HG03469 (cell line): ENCODE measurements around the gene MAP1LC3A.

Experiments used
- ATAC-seq: cut with Tn5 transposase; IDR thresholded peaks from one replicate; pipeline ENCODE4 v1.9.1; 2021; ENCODE audit warnings: mild to moderate bottlenecking, moderate library complexity, moderate number of reproducible peaks; ENCODE audit not compliant: unreplicated experiment

The MAP1LC3A gene

DNA sequence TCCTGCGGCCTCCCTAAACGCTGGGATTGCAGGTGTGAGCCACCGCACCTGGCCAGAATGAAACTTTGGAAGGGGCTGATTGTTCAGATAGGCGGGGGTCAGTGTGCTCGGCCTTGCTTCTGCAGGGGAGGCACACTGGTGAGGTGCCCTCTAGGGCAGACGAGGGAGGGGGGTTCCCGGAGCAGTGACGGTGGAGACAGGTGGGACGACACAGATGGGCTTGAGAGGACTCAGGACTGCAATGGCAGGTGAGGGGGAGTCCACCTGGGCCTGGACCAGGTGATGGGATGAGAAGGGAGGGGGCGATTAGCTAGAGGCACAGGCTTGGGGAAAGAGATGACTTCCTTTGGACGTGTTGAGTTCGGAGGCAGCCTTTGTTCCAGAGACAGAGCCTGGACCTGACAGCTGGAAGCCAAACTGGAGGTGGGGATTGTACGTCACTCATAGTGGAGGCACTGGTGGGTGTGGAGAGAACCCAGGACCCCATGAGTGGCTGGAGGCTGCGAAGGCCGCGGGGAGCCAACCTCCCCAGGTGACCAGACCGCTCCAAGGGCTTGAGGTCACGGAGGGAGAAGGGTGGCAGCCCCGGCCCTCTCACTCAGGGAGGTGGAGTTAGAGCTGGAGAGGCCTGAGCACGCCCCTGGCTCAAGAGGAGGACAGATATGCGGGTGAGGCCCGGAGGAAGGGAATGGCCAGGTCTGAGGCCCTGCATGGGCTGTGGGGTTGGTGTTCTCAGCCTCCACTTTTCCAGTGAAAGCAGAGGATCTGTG, 10.5 kb upstream of the MAP1LC3A start:
- ATAC-seq, result no peak

DNA sequence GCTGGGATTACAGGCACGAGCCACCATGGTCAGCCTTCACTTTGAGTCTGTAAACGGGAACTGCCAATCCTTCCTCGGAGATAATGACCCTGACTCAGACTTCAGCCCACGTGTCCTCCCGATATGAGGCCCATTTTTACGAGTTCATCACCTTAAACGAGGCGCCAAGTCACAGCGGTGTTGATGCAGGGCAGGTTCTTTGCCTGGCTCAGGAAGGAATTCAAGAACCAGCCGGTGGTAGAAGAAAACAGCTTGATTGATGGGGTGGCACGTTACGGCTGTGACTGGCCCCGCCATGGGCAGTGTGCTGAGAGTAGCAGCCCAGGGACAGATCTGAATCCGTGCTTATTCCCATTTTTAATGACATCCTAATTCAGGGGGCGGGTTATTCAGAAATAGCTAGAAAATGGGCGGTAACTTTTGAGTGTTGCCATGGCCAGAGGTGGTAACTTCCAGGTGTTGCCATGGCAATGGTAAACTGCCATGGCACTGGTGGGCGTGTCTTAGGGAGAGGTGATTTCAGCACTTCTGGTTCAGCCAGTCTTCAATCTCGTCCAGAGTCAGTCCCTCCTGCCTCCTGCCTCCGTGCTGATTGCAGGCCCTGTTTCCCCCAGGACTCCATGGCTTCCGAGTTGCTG, 9.1 kb upstream of the MAP1LC3A start:
- ATAC-seq, result no peak

DNA sequence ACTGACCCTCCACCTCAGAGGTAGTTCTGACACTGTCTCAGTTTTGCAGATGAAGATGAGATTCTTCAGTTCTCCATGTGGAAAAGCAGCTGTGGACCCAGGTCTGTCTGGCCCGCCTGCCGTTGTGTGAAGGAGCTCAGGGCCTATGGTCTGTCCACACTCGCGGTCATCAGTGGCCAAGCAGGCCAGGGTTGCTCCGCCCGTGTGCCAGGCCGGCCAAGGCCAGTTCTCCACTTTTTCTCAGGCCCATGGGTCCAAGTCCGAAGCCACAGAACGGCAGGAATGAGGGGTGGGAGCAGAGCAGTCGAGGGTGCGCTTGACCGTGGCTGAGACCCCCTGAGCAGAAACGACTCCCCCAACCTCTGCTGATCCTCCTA, 8.6 kb upstream of the MAP1LC3A start:
- no peak for ATAC-seq

DNA sequence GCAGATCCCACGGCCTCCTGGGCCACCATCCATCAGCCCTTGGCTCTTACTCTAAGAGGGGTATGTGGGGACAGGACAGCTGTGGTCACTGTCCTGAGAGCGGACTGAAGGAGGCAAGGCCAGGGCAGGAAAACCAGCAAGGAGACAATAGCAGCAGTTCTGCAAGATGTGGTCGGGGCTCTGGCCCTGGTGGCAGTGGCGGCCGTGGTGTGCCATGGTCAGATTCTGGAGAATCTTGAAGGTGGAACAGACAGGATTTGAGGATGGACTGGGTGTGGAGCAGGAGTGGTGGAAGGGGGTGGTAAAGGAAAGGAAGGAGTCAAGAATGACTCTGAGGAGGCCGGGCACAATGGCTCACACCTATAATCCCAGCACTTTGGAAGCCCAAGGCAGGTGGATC, 5.9 kb upstream of the MAP1LC3A start:
- no peak for ATAC-seq

DNA sequence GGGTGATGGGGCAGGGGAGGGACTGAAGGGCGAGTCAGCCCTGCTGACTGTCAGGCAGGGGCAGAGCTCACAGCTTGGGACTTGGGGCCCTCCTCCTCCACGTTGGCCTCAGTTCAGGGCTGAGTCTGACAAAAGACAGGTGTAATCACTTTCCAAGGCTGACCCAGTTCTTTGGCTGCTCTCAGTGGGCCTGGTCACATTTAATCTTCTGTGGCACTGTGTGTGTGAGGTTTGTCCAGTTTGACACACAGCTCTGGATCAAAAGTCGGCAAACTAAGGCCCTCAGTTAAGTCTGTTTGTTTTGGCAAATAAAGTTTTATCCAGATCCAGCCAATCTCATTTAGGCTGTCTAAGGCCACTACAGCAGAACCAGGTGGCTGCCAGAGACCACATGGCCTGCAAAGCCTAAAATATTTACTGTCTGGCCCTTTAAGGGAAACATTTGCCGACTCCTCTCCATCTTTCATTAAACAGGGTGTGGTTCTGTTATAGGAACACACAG, 5.1 kb upstream of the MAP1LC3A start:
- no peak for ATAC-seq

DNA sequence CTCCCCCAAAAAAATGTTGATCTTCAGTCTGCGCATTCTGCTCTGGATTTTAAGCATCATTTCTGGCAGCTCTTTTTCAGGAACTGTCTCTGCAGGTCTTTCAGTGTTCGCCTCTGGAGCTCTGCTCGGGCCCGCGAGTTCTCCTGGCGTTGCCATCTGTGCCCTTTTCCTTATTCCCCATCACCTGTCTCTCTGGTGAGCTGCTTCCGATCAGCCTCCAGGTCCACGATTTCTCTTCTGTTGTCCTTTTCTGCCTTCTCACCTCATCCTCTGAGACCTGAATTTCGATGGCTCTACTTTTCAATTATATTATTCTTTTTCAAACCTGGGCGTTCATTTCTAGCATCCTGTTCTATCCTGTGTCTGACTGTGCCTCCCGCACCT, 590 bp upstream of the MAP1LC3A start:
- no peak for ATAC-seq

DNA sequence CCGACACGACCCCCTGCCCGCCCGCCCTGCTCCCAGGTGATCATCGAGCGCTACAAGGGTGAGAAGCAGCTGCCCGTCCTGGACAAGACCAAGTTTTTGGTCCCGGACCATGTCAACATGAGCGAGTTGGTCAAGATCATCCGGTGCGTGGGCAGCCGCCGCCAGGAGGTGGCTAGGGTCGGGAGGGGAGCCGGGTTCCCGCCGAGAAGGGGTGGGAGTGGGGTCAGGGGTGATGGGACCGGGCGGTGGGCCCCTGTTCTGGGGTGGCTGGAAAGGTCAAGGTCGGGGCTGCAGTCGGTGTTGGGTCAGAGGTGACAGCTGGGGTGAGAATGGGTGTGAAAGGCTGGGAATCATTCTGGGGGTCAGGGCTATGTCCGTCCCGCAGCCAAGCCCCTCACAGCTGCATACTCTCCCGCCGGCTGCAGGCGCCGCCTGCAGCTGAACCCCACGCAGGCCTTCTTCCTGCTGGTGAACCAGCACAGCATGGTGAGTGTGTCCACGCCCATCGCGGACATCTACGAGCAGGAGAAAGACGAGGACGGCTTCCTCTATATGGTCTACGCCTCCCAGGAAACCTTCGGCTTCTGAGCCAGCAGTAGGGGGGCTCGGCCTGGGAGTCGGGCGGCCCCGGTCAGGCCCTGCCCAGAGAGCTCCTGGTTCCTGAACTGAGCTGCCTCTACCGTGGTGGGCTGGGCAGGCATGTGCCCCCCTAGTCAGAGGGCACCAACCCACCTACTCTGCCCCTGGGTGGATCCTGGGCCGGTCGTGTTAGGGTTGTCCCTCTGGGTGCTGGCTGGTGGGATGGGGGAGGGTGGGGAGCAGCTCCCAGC, 1.0 kb downstream of the MAP1LC3A start:
- ATAC-seq, result no peak

DNA sequence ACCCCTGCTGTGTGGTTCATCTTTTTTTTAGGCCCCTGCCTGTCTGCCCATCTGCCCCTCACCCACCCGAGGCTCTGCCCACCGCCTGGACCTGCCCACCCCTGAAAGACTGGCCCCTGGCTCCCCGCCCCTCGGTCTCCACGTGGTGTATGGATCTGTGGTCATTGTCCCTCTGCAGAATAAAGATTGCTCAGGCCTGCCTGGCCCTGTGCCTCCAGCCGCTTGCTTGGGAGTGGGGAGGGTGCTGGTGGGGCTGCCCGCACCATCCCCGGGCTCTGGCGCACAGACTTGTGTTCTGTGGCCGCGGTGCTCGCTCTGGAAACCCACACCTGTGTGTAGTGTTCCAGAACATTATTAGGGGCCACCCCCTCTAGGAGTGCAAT, 1.6 kb downstream of the MAP1LC3A start:
- no peak for ATAC-seq

DNA sequence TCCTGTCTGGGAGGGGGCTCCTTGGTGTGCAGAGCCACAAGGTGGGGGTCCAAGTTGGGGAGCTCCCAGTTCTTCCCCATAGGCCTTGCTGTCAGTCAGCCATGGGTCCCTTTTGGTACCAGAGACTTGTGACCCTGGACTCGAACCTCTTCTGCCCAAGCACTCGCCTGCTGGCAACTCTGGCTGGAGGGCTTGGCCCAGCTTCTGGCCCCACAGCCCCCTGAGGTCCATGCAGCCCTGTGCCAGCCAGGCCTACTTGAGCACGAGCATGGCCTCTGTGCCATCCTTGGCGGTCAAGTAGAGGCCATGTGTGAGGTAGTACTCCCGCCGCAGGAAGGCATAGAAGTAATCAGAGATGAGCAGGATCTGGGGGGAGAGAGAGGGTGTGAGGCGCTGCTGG, 2.1 kb downstream of the MAP1LC3A start:
- no peak for ATAC-seq

DNA sequence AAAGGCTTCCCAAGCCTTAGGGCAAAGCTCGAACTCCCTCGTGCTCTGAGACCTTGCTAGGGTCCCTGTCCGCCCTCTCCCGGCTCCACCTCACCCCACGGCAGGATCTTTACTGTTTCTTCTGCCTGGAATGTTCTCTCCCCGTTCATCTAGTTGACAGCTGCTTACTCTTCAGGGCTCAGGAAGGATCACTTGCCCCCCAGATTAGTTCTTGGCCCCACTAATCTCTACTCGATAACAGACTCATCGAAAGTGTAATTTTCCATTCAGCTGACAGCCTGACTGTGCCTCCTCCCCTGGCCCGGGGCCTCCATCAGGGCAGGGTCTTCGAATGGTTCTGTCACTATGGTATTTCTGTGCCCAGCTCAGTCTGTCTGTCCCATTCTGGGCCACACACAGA, 3.1 kb downstream of the MAP1LC3A start:
- no peak for ATAC-seq

DNA sequence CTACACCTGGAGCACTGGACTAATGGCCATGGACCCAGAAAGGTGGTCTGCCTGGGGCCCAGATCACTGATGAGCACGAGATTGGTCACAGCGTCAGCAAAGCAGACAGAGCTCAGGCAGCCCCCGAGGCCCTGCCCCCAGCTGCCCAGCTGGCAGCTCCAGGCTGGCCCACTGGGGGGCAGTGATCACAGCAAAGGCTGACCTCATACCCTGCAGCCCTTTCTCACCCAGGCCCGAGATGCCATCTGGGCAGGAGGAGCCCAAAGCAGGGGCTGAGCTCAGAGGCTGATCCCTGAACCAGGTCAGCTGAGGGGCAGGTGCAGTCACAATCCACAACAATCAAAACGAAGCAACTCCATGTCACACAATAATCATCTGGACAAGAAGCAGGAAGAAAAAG, 4.1 kb downstream of the MAP1LC3A start:
- no peak for ATAC-seq

DNA sequence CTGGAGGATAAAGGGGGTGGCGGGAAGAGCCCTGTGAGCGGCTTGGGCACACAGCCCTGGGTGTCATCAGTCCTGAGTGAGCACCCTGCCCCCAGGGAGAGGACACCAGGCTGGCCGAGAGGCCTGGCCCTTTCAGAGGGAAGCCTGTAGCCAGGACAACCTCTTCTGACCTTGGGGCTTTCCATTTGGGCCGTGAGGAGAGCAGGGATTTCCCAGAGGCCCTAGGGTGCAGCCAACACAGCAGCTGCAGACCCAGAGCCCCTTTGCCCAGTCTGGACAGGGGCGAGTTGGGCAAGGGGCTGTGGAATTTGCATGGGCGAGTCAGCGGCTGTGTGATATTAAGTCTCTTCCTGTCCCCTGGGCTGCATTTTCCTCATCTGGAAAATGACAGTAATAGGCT, 6.3 kb downstream of the MAP1LC3A start:
- no peak for ATAC-seq

DNA sequence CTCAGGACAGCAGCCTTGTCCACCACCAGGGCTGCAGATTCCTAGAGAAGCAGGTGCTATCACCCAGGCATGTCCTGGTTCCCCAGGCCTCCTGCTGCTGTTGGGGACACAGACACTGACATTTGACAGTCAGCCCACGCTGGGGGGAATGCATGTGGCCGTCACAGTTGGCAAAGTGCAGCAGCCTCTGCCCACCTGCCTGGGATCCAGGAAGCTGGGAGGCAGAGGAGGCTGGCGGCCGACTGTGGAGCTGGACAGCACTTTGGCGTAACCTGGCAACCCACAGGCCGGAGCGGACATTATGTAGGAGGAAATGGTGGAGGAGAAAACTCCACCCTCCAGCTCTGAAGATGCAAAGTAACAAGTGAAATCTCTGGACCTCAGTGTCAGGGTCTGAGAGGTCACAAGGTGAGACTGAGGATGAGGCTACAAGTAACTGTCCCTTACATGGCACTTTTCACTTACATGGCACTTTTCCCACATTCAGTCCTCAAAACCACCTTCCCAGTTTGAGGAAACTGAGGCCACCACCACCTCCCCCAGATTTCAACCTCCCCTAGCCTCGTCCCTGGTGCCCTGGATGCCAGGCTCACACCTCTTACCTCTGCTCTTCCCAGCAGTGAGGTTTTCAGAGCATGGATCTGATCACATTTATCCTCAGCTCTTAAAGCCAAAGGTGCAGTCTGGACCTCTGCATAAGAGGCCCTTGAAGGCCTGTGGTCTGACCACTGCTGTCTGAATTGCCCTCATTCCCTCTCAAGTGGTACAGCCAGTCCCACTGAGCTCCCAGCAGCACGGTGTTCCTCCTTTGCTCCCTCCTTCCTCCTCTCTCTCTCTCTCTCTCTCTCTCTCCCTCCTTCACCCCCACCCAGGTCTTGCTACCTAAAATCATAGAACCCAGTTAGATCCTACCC, 8.7 kb downstream of the MAP1LC3A start:
- no peak for ATAC-seq

DNA sequence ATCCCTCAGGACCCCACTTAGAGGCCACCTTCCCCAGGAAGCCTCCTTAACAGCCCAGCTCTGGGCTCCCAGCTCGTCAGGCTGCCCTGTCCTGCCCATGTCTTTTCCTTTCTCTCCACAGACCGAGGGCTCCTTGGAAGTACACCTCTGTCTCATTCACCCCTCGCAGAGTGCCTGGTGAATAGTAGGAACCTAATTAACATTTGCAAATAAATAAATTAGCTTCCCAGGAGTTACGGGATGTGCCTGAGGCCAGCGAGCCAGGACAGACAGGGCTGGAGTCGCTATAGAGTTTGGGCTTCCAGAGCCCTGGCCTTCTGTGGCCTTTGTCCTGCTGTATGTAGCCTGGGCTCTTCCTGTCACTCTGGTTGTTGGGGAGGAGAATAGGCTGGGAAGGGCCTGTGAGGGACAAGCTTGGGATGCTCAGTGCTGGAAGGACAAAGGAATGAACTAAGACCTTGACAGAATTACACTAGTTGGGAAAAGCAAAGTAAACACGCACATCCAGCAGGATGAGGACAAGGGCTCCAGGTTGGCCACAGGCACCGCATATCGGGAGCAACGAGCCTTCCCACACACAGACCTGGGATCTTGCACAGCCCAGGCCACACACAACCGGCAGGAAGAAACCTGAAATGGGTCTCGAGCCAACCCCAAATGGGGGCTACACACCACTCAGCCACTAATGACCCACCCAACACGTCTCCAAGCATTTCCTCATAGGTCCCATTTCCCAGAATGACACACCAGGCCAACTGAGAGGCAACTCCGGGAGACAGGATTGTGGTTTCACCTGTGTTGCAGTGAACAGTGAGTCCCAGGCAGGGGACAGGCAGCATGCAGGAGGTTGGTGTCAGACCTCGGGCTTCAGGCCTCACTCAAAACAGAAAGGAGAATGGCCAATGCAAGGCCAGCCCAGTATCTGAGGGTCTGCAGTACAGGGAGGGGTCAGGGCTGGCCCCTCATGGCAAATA, 9.7 kb downstream of the MAP1LC3A start:
- ATAC-seq, result no peak

DNA sequence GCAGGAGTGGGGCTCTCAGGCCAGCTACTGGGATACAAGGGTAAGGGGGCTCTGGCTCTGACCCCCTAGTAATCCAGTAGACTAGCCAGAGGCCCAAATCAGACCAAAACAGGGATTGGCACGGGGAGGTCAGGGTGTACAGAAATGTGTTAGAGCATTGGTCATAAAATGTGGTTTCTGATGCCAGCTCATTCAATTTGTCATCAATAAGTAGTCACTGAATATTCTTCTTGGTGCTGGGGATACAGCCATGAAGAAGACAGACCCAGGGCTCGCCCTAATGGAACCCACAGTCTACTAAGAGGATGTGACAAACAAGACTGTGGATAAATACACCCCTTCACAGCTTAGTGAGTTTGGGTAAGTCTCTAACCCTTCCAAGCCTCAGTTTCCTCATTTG, 11.1 kb downstream of the MAP1LC3A start:
- no peak for ATAC-seq

DNA sequence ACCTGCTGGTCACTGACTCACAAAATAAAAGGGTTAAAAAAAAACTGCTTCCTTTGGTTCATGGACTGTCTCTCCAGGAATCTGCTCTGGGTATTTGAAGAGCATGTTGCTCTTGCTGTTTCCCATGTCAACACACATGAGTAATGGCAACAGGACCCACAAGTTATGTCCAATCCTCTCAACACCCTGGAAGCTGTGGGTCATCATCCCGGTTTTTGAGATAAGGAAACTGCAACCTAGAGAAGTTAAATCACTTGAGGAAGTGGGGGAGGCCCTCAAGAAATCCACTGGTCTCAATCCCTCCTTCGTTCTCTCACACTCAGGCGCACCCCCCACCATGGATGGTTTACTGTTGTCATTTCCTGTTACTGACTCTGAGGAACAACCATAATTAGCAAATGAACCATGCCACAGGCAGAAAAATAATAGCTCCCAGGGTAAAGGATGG, 12.4 kb downstream of the MAP1LC3A start:
- no peak for ATAC-seq

DNA sequence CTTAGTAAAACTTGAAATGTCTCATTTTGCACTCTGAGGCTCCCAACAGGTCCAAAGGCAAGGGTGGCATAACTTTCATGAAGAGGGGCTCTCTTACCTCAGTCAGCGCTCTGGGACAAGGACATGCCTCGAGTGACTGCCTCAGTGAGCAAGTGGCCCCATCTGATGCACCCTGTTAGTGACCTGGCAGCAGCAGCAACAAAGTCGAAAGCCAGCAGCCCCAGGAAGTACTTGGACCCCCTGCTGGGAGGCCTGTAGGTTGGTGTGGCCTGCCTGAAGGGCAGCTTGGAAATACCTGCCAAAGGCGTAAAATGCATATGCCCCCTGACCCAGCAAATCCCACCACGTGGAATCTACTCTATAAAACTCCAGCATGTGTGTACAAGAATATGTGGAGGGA, 13.2 kb downstream of the MAP1LC3A start:
- no peak for ATAC-seq

DNA sequence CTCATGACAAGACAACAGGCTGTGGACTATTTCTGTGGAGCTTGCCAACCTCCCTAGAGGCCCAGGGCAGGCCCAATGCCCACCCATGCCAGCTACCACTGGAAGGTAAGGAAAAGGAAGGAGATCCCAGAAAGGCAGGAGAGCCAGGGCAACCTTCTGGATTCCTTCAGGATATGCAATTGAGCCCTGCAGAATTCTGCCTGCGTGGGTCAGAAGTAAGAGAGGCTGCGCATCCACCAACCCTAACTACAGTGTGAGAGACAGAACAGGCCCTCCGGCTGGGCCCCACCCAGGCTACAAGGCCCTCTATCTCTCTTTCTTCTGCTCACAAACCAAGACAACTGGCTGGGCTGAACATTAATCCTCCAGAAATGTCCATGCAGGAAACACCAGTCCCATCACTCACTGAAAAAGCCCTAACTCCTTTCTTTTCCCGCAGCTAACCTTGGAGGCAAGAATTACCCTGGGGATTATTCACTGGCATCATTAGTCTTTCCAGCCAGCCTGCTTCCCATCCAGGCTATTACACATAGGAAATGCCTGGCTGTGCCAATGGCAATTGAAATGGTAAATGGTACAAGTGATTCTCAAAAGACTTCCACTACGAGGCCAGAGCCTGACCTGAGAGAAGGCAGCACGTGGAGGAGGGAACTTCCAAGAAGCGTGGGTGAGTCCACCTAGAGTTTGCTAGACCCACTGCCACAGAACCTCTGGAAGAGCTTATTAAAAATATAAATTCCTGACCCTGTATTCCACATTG, 15.2 kb downstream of the MAP1LC3A start:
- ATAC-seq, result no peak

DNA sequence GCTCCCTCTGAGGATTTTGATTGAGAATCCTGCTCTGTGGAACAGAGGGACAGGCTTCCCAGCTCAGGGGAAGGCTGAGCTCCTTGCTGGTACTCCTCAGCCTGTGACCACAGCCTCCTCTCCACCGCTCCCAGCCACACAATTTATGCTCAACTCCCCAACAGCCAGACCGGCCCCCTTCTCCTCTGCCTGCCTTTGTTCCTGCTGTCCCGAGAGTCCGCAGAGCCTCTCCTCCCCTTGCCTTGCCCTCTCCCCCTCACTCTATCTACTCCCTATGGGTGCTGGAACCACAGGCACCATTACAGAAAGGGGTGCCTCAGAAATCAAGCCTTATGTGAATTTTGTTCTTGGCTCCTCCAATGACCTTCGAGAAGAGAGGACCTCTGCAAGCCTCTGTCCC, 15.9 kb downstream of the MAP1LC3A start:
- ATAC-seq, result no peak
